ENCODE measurements around the gene MYH6. TPM values are rescaled to one million over a fixed set of nuclear protein-coding genes. Genes with fewer than 3 reads are reported as not detected.

Gene MYH6
- total and polyA plus RNA-seq, 2 donors (not counting 3 experiments of a cell fraction or from before 2014, with no cell fraction given) = not detected

DNA sequence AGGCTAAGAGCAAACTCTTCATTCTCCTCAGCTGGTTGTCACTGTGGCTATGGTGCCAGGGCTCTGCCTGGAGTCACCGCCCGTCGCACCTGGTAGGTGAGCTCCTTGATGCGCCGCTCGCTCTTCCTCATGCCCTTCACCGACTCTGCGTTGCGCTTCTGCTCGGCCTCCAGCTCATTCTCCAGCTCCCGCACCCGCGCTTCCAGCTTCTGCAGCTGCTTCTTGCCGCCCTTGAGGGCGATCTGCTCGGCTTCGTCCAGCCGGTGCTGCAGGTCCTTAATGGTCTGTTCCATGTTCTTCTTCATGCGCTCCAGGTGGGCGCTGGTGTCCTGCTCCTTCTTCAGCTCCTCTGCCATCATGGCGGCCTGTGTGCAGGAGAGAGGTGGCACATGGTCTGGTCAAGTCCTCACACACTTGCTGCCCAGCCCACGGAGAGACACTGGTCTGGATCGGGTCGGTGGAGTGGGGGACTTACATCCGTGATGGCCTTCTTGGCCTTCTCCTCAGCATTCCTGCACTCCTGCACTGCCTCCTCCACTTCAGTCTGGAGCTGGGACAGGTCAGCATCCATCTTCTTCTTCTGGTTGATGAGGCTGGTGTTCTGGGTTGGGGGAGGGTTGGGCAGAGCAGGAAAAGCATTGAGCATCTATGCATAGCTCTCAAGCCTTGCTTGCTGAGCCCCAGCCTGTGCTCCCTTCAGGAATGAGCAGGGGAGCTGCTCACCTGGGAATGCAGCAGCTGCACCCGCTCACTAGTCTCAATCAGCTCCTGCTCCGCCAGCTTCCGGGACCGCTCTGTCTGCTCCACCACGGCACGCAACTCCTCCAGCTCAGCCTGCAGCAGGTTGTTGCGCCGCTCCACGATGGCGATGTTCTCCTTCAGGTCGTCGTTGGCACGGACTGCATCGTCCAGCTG is 7.1 kb upstream of the MYH6 start:
- no peaks in the 10 kb centered on the region for H3K27me3 ChIP-seq (ENCODE audit: control insufficient read depth in 2 of 2, insufficient read depth in 2 of 2, low read length in 2 of 2)
- H3K9ac ChIP-seq (replicated peaks; ENCODE audit: extremely low read depth, insufficient read depth, low read length) = no peak overlapping the region
- ChIA-PET POLR2A (no interaction called here), CTCF (no interaction called here)
- FAIRE-seq (no peak), DNase-seq (ENCODE audit: low read depth, low spot score) (no peak)
- H3K79me2 ChIP-seq (ENCODE audit: control insufficient read depth, insufficient read depth, low read length) = no peaks in the 10 kb centered on the region
- no peaks in the 10 kb centered on the region for H3K4me1 ChIP-seq (ENCODE audit: control insufficient read depth, extremely low read depth, insufficient read depth, low read length)
- H3K4me3 ChIP-seq (replicated peaks in 1 of 3; ENCODE audit: insufficient read depth in 1 of 3, low read depth in 1 of 3, low read length in 3 of 3) = no peak overlapping the region
- BruUV-seq (replicated peaks) = no TSS peak
- no peaks in the 10 kb centered on the region for H3K9me3 ChIP-seq (replicated peaks; ENCODE audit: control insufficient read depth, insufficient read depth, low read length)
- intact Hi-C loops (cut with micrococcal nuclease) = no loop called here
- TF ChIP-seq FOS (IDR thresholded peaks at IDR 0.05; ENCODE audit: borderline replicate concordance, insufficient read depth, low read length) (no peak), GATA2 (IDR thresholded peaks at IDR 0.05; ENCODE audit: insufficient read depth, insufficient read length, low read depth, low read length) (no peak), EZH2 (IDR thresholded peaks at IDR 0.05; ENCODE audit: borderline replicate concordance, low read depth, low read length, severe bottlenecking) (no peak), JUN (IDR thresholded peaks at IDR 0.05; ENCODE audit: borderline replicate concordance, insufficient read depth, insufficient read length, low read depth) (no peak)
- TF ChIP-seq, protein P1, sequence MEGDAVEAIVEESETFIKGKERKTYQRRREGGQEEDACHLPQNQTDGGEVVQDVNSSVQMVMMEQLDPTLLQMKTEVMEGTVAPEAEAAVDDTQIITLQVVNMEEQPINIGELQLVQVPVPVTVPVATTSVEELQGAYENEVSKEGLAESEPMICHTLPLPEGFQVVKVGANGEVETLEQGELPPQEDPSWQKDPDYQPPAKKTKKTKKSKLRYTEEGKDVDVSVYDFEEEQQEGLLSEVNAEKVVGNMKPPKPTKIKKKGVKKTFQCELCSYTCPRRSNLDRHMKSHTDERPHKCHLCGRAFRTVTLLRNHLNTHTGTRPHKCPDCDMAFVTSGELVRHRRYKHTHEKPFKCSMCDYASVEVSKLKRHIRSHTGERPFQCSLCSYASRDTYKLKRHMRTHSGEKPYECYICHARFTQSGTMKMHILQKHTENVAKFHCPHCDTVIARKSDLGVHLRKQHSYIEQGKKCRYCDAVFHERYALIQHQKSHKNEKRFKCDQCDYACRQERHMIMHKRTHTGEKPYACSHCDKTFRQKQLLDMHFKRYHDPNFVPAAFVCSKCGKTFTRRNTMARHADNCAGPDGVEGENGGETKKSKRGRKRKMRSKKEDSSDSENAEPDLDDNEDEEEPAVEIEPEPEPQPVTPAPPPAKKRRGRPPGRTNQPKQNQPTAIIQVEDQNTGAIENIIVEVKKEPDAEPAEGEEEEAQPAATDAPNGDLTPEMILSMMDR (IDR thresholded peaks at IDR 0.05; ENCODE audit: extremely low read depth in 1 of 2, insufficient read depth in 1 of 2, low read depth in 1 of 2, low read length in 2 of 2) = no peak
- TF ChIP-seq, protein P2, sequence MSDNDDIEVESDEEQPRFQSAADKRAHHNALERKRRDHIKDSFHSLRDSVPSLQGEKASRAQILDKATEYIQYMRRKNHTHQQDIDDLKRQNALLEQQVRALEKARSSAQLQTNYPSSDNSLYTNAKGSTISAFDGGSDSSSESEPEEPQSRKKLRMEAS (IDR thresholded peaks at IDR 0.05; ENCODE audit: insufficient read depth, insufficient read length) = no peak
- dilution Hi-C loops (cut with MboI; ENCODE audit: extremely low pct_ligation_motif_present, low sequenced_read_pairs) = no loop called here
- no peaks in the 10 kb centered on the region for H3K36me3 ChIP-seq (ENCODE audit: control insufficient read depth in 2 of 2, extremely low read depth in 1 of 2, insufficient read depth in 2 of 2, low read length in 2 of 2)
- no peaks in the 10 kb centered on the region for H3K9me1 ChIP-seq (replicated peaks; ENCODE audit: control insufficient read depth, extremely low read depth, insufficient read depth, low read length)
- H2AFZ ChIP-seq (ENCODE audit: low read depth, low read length) = no peak overlapping the region
- H4K20me1 ChIP-seq (replicated peaks; ENCODE audit: control insufficient read depth, extremely low read depth, insufficient read depth, low read length) = no peaks in the 10 kb centered on the region
- H3K4me2 ChIP-seq (ENCODE audit: insufficient read depth, low read length) = no peak overlapping the region
- H3K27ac ChIP-seq (ENCODE audit: insufficient read depth, low read depth, low read length) = no peak overlapping the region

Measured in endothelial cell of umbilical vein (primary cell).